HepG2 (cell line): Measurements from ENCODE around the gene HP1BP3. TPM values are rescaled to one million over a fixed set of nuclear protein-coding genes. Genes with fewer than 3 reads are reported as not detected.
A peak's percentile ranks its signal among the peaks of the same experiment; 100 is the strongest.

Experiments
- ATAC-seq: fragments of 200-7000 bp; cut with Tn5 transposase; 3 replicates; pipeline ENCODE4 v1.9.1; 2020; ENCODE audit warnings: mild to moderate bottlenecking, moderate library complexity
- BruUV-seq: library from RNA; stranded (reverse); fragments of 400-500 nt; replicated peaks from 2 replicates; lab custom pipeline; 2021; lab: Mats Ljungman, UMichigan
- CTCF ChIA-PET: fragments of 300-600 bp; formaldehyde crosslinking; extraction: SDS; loops from one replicate; lab custom pipeline; 2021; ENCODE audit warnings: low total read pairs, inconsistent platforms, low intra/inter-chr PET ratio; lab: Yijun Ruan, JAX
- POLR2A ChIA-PET: fragments of 350-600 bp; sonication (Branson Sonifier 250); formaldehyde crosslinking; loops from one replicate; lab custom pipeline; 2020; ENCODE audit warnings: antibody characterized with exemption, inconsistent platforms; lab: Yijun Ruan, JAX
- DNase-seq: peaks from one replicate; pipeline ENCODE4 v3.0.0-alpha.2; 2015; ENCODE audit warnings: low spot score
- FAIRE-seq: peaks from 3 replicates; lab custom pipeline; 2011; peaks lifted over from hg19 to GRCh38; lab: Jason Lieb, UNC
- H2AFZ ChIP-seq: one replicate; pipeline ENCODE4 v1.6.1; 2011; ENCODE audit warnings: low read length, inconsistent platforms
- H3K27ac ChIP-seq: fragments of 300-600 bp; 3 replicates; pipeline ENCODE4 v1.8.0; 2011; ENCODE audit warnings: mixed run types, mild to moderate bottlenecking, mixed read lengths, low read length, inconsistent platforms; ENCODE audit not compliant: insufficient read depth; ENCODE audit errors: extremely low read length
- H3K27me3 ChIP-seq, 2 experiments: fragments of 200-600 bp in 1 of 2; 2 replicates in 1 of 2; 3 replicates in 1 of 2; pipeline versions ENCODE4 v1.6.0 to v1.8.0; 2011; ENCODE audit warnings: low read length in 2 of 2, mild to moderate bottlenecking in 2 of 2, moderate library complexity in 2 of 2, inconsistent platforms in 1 of 2; ENCODE audit not compliant: insufficient read depth in 2 of 2, control insufficient read depth in 1 of 2
- H3K36me3 ChIP-seq, 2 experiments: fragments of 200-600 bp in 1 of 2; replicated peaks in 1 of 2; 2 replicates in 1 of 2; 3 replicates in 1 of 2; pipeline versions ENCODE4 v1.5.1 to v1.8.0; 2011; ENCODE audit warnings: low read length in 2 of 2, inconsistent platforms in 1 of 2; ENCODE audit not compliant: insufficient read depth in 2 of 2, control insufficient read depth in 1 of 2
- H3K4me1 ChIP-seq: 2 replicates; pipeline ENCODE4 v1.5.1; 2012; ENCODE audit warnings: low read length, inconsistent platforms; ENCODE audit not compliant: insufficient read depth
- H3K4me2 ChIP-seq: 2 replicates; pipeline ENCODE4 v1.6.0; 2011; ENCODE audit warnings: low read depth, low read length, inconsistent platforms
- H3K4me3 ChIP-seq, 3 experiments: fragments of 200-600 bp in 1 of 3; sonication (generic), shearing (Covaris generic) in 1 of 3; replicated peaks in 1 of 3; 2 replicates each; pipeline ENCODE4 v1.5.1; 2011 to 2016; ENCODE audit warnings: low read length in 3 of 3, inconsistent platforms in 2 of 3, low read depth in 2 of 3, mild to moderate bottlenecking in 2 of 3, control low read depth in 1 of 3, mixed read lengths in 1 of 3; ENCODE audit not compliant: insufficient read depth in 1 of 3
- H3K79me2 ChIP-seq: one replicate; pipeline ENCODE4 v1.6.1; 2011; ENCODE audit warnings: low read length, inconsistent platforms; ENCODE audit not compliant: insufficient read depth
- H3K9ac ChIP-seq: 2 replicates; pipeline ENCODE4 v1.6.0; 2011; ENCODE audit warnings: mild to moderate bottlenecking, low read depth, low read length, inconsistent platforms; ENCODE audit not compliant: insufficient read depth
- H3K9me3 ChIP-seq: 2 replicates; pipeline ENCODE4 v1.5.1; 2012; ENCODE audit warnings: mild to moderate bottlenecking, low read length
- H4K20me1 ChIP-seq: 2 replicates; pipeline ENCODE4 v1.6.0; 2011; ENCODE audit warnings: inconsistent platforms, mild to moderate bottlenecking, low read length, moderate library complexity; ENCODE audit not compliant: insufficient read depth
- HDAC1 ChIP-seq: sonication (generic); formaldehyde crosslinking; IDR thresholded peaks from 2 replicates; pipeline ENCODE4 v1.5.1; 2020; ENCODE audit warnings: mild to moderate bottlenecking, missing genetic modification reagents
- HDAC2 ChIP-seq: sonication (generic); formaldehyde crosslinking; IDR thresholded peaks from 2 replicates; pipeline ENCODE4 v1.4.0; 2020; ENCODE audit warnings: missing genetic modification reagents
- HNF4G ChIP-seq, 2 experiments: sonication (generic) in 1 of 2; formaldehyde crosslinking in 1 of 2; IDR thresholded peaks; 2 replicates each; pipeline versions ENCODE4 v1.4.0 to v1.6.1; 2011 to 2020; ENCODE audit warnings: borderline replicate concordance in 2 of 2, low read depth in 2 of 2, mild to moderate bottlenecking in 2 of 2, low read length in 1 of 2, missing genetic modification reagents in 1 of 2, moderate library complexity in 1 of 2
- HOXA5 ChIP-seq: sonication (generic); formaldehyde crosslinking; IDR thresholded peaks from 2 replicates; pipeline ENCODE4 v1.4.0; 2020; ENCODE audit warnings: missing genetic modification reagents
- HOXA9 ChIP-seq: sonication (generic); formaldehyde crosslinking; IDR thresholded peaks from 2 replicates; pipeline ENCODE4 v1.8.1; 2022; ENCODE audit warnings: missing genetic modification reagents, mild to moderate bottlenecking, moderate library complexity, borderline replicate concordance
- KDM1A ChIP-seq: IDR thresholded peaks from 2 replicates; pipeline ENCODE4 v1.6.1; 2016; ENCODE audit warnings: missing compliant biosample characterization
- LCORL ChIP-seq, 2 experiments: fragments of 450-650 bp in 1 of 2; sonication (generic) in 1 of 2; formaldehyde crosslinking in 1 of 2; IDR thresholded peaks; 2 replicates each; pipeline versions ENCODE4 v1.5.0 to v1.6.1; 2017 to 2020; ENCODE audit warnings: antibody characterized with exemption in 1 of 2, missing genetic modification reagents in 1 of 2
- MYC ChIP-seq: sonication (generic); formaldehyde crosslinking; IDR thresholded peaks from 2 replicates; pipeline ENCODE4 v1.9.0; 2021; ENCODE audit warnings: missing genetic modification reagents, borderline replicate concordance
- NFYB ChIP-seq: sonication (generic); formaldehyde crosslinking; IDR thresholded peaks from 2 replicates; pipeline ENCODE4 v1.4.0; 2020; ENCODE audit warnings: missing genetic modification reagents
- NFYC ChIP-seq: IDR thresholded peaks from 2 replicates; pipeline ENCODE4 v1.6.1; 2016; ENCODE audit warnings: missing genetic modification reagents, missing compliant biosample characterization
- PLRG1 ChIP-seq: fragments of 450-650 bp; conservative IDR thresholded peaks from 2 replicates; pipeline ENCODE4 v1.6.1; 2016
- RCOR2 ChIP-seq: IDR thresholded peaks from 2 replicates; pipeline ENCODE4 v1.6.1; 2016; ENCODE audit warnings: missing biosample characterization, missing genetic modification reagents
- RFX3 ChIP-seq: IDR thresholded peaks from 2 replicates; pipeline ENCODE4 v1.6.1; 2016; ENCODE audit warnings: missing biosample characterization, missing genetic modification reagents
- SALL1 ChIP-seq: sonication (generic); formaldehyde crosslinking; IDR thresholded peaks from 2 replicates; pipeline ENCODE4 v1.8.0; 2022; ENCODE audit warnings: mild to moderate bottlenecking, missing genetic modification reagents
- SNRNP70 ChIP-seq: fragments of 200-400 bp; formaldehyde crosslinking; IDR thresholded peaks from 2 replicates; pipeline ENCODE4 v1.6.1; 2017; ENCODE audit warnings: mild to moderate bottlenecking, low read depth, low read length, moderate library complexity
- SP4 ChIP-seq: sonication (generic); formaldehyde crosslinking; IDR thresholded peaks from 2 replicates; pipeline ENCODE4 v1.8.1; 2023; ENCODE audit warnings: mild to moderate bottlenecking, missing genetic modification reagents
- ZBTB26 ChIP-seq: IDR thresholded peaks from 2 replicates; pipeline ENCODE4 v1.6.1; 2016; ENCODE audit warnings: missing compliant biosample characterization, missing genetic modification reagents, borderline replicate concordance
- ZFP36 ChIP-seq: fragments of 150-350 bp; IDR thresholded peaks from 2 replicates; pipeline ENCODE4 v1.6.1; 2018; ENCODE audit warnings: borderline replicate concordance, low read length, low read depth; ENCODE audit not compliant: partially characterized antibody
- ZNF3 ChIP-seq: IDR thresholded peaks from 2 replicates; pipeline ENCODE4 v1.7.0; 2017; ENCODE audit warnings: inconsistent platforms
- ZNF446 ChIP-seq: sonication (generic); formaldehyde crosslinking; IDR thresholded peaks from 2 replicates; pipeline ENCODE4 v1.5.0; 2020; ENCODE audit warnings: mild to moderate bottlenecking, missing genetic modification reagents
- ZNF607 ChIP-seq: sonication (generic); formaldehyde crosslinking; IDR thresholded peaks from 2 replicates; pipeline ENCODE4 v1.5.1; 2020; ENCODE audit warnings: missing genetic modification reagents, mild to moderate bottlenecking, borderline replicate concordance
- ZNF652 ChIP-seq: IDR thresholded peaks from 2 replicates; pipeline ENCODE4 v1.6.1; 2016; ENCODE audit warnings: low read depth, borderline replicate concordance
- ZNF776 ChIP-seq: sonication (generic); formaldehyde crosslinking; IDR thresholded peaks from 2 replicates; pipeline ENCODE4 v1.4.0; 2020; ENCODE audit warnings: mild to moderate bottlenecking, missing genetic modification reagents
- WGBS: methylation state at CpG from one replicate; pipeline ENCODE4 v1.1.6; 2017; ENCODE audit warnings: low lambda C conversion rate; 5-methylcytosine and 5-hydroxymethylcytosine counted together
- in situ Hi-C: cut with HindIII; loops from 2 replicates; pipeline ENCODE4 v1.10.0; 2017; ENCODE audit warnings: low pct_unique_long_range_greater_than_20kb; ENCODE audit not compliant: extremely low pct_ligation_motif_present
- intact Hi-C: fragments of 100-400 bp; cut with micrococcal nuclease; formaldehyde crosslinking; loops from one replicate; pipeline ENCODE4 v1.10.0; 2022; ENCODE audit not compliant: unreplicated experiment
- polyA plus RNA-seq, 8 experiments: library from polyadenylated mRNA; depleted of rRNA in 3 of 8; stranded (reverse) in 7 of 8; unstranded in 1 of 8; fragments of >200 nt; fragmentation: Illumina TruSeq in 4 of 8; extraction: Trizol in 4 of 8; gene quantifications; 2 replicates each; pipeline versions ENCODE4 v1.2.1 to v1.2.3, GENCODE V29; 2011 to 2016; ENCODE audit warnings: low read depth in 4 of 8, missing spikeins in 1 of 8, mixed read lengths in 1 of 8; ENCODE audit not compliant: insufficient read depth in 1 of 8
- total RNA-seq, 5 experiments: library from RNA; depleted of rRNA; stranded (reverse); fragments of >200 nt; fragmentation: Illumina TruSeq; extraction: Trizol; gene quantifications; 2 replicates each; pipeline ENCODE4 v1.2.3, GENCODE V29; 2016; ENCODE audit warnings: low read depth in 1 of 5
- TF ChIP-seq, protein P1 (sequence below): sonication (generic); formaldehyde crosslinking; IDR thresholded peaks from 2 replicates; pipeline ENCODE4 v1.5.0; 2020; ENCODE audit warnings: mild to moderate bottlenecking, missing genetic modification reagents, moderate library complexity

HP1BP3 gene
- total and polyA plus RNA-seq, 2 of the 13 experiments (the other 11 are each of a cell fraction or from before 2014, with no cell fraction given), result 98.5 to 137 TPM

DNA sequence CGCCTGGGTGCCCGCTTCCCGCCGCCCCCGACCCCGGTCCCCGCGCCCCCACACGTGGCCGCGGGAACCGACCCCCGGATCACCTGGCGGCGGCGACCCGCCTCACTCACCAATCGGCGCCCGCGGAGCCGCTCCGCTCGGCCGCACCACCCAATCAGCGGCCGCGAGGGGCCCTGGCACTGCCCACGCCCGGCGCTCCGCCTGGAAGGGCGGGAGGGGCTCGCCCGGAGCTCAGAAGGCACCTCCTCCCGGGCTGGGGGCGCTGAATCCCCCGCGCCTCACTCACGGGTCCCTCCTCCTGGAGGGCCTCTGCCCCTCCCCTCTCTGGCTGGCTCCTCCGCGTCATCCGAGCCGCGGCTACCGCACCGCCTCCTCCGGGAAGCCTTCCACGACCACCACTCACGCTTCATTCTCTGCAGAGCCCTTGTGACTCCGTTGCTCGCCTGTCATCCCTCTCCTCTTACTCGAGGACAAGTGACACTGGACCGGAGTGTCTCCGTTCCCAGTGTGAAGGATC lies 55.0 kb downstream of the HP1BP3 start:
- Histone ChIP-seq H4K20me1 (no peaks in the 10 kb centered on the region), H3K9ac (peak overlapping the region; percentile 61), H3K4me1 (peaks cover 57% of the 10 kb centered on the region), H3K4me3 (peak overlapping the region; percentile 62 to 79 (median 65)), H3K27ac (no peak overlapping the region), H3K79me2 (no peaks in the 10 kb centered on the region), H3K9me3 (no peaks in the 10 kb centered on the region), H3K36me3 (no peaks in the 10 kb centered on the region), H2AFZ (no peak overlapping the region), H3K4me2 (peak overlapping the region; percentile 99), H3K27me3 (peaks cover 5 to 21% of the 10 kb centered on the region in 2 experiments; a peak in 3 of 5 replicates)
- intact Hi-C loops (no loop called here), in situ Hi-C loops (no loop called here)
- ChIA-PET CTCF (no interaction called here), POLR2A (interaction anchor here (1.0 to 2.3 kb wide), 6 partner anchors 25 to 249 kb away, joined by 3 to 7 read pairs (median 3); partner anchors contain the start of gene HP1BP3)
- 0% methylated on average over 11 of the region's 55 CpGs for WGBS
- BruUV-seq, result no TSS peak
- peak; percentile 58 for ATAC-seq
- DNase-seq, result peak; percentile 25
- no peak for FAIRE-seq
- TF ChIP-seq PLRG1, result no peak
- TF ChIP-seq SNRNP70, result no peak
- TF ChIP-seq ZFP36, result peak; percentile 99
- TF ChIP-seq, protein P1, sequence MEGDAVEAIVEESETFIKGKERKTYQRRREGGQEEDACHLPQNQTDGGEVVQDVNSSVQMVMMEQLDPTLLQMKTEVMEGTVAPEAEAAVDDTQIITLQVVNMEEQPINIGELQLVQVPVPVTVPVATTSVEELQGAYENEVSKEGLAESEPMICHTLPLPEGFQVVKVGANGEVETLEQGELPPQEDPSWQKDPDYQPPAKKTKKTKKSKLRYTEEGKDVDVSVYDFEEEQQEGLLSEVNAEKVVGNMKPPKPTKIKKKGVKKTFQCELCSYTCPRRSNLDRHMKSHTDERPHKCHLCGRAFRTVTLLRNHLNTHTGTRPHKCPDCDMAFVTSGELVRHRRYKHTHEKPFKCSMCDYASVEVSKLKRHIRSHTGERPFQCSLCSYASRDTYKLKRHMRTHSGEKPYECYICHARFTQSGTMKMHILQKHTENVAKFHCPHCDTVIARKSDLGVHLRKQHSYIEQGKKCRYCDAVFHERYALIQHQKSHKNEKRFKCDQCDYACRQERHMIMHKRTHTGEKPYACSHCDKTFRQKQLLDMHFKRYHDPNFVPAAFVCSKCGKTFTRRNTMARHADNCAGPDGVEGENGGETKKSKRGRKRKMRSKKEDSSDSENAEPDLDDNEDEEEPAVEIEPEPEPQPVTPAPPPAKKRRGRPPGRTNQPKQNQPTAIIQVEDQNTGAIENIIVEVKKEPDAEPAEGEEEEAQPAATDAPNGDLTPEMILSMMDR, result no peak
- TF ChIP-seq HDAC2 (CRISPR knock-in tag), result peak; percentile 47; the same call in 1 of the 2 replicates
- TF ChIP-seq HOXA9 (CRISPR knock-in tag), result no peak
- TF ChIP-seq NFYC (CRISPR knock-in tag), result peak; percentile 75
- TF ChIP-seq HDAC1 (CRISPR knock-in tag), result 0 out of 2 replicates have a peak, but pooled peaks have one; percentile 58
- TF ChIP-seq ZNF776 (CRISPR knock-in tag), result peak; percentile 19; the same call in 1 of the 2 replicates
- no peak for TF ChIP-seq HNF4G (IDR thresholded peaks at IDR 0.05; ENCODE audit: borderline replicate concordance, low read depth, low read length)
- 0 out of 2 replicates have a peak, but pooled peaks have one; percentile 19 for TF ChIP-seq HNF4G (CRISPR knock-in tag; IDR thresholded peaks at IDR 0.05; ENCODE audit: borderline replicate concordance, low read depth)
- peak; percentile 41; the same call in 1 of the 2 replicates for TF ChIP-seq SP4
- no peak for TF ChIP-seq LCORL (IDR thresholded peaks at IDR 0.05)
- 0 out of 2 replicates have a peak, but pooled peaks have one; percentile 3 for TF ChIP-seq LCORL (CRISPR knock-in tag; IDR thresholded peaks at IDR 0.05)
- no peak for TF ChIP-seq RFX3 (CRISPR knock-in tag)
- 0 out of 2 replicates have a peak, but pooled peaks have one; percentile 17 for TF ChIP-seq ZBTB26 (CRISPR knock-in tag)
- 0 out of 2 replicates have a peak, but pooled peaks have one; percentile 28 for TF ChIP-seq MYC (CRISPR knock-in tag)
- TF ChIP-seq ZNF3 (CRISPR knock-in tag), result peak; percentile 61; the same call in 1 of the 2 replicates
- 0 out of 2 replicates have a peak, but pooled peaks have one; percentile 34 for TF ChIP-seq SALL1 (CRISPR knock-in tag)
- peak; percentile 97 for TF ChIP-seq KDM1A (CRISPR knock-in tag)
- 0 out of 2 replicates have a peak, but pooled peaks have one; percentile 28 for TF ChIP-seq HOXA5 (CRISPR knock-in tag)
- TF ChIP-seq ZNF607 (CRISPR knock-in tag), result 0 out of 2 replicates have a peak, but pooled peaks have one; percentile 38
- TF ChIP-seq ZNF652, result no peak
- TF ChIP-seq ZNF446 (CRISPR knock-in tag), result no peak
- peak; percentile 93 for TF ChIP-seq RCOR2 (CRISPR knock-in tag)
- peak; percentile 77 for TF ChIP-seq NFYB (CRISPR knock-in tag)
